ENCODE data around the gene GSC2. TPM values are rescaled to one million over a fixed set of nuclear protein-coding genes. Genes with fewer than 3 reads are reported as not detected.
"Not testable (repeated sequence)": the region's sequence is repeated elsewhere in the genome, so short reads cannot be mapped to it uniquely, and the experiment has no call there.

Gene GSC2
- total RNA-seq, 2 donors from 2014 or later, result not detected

DNA sequence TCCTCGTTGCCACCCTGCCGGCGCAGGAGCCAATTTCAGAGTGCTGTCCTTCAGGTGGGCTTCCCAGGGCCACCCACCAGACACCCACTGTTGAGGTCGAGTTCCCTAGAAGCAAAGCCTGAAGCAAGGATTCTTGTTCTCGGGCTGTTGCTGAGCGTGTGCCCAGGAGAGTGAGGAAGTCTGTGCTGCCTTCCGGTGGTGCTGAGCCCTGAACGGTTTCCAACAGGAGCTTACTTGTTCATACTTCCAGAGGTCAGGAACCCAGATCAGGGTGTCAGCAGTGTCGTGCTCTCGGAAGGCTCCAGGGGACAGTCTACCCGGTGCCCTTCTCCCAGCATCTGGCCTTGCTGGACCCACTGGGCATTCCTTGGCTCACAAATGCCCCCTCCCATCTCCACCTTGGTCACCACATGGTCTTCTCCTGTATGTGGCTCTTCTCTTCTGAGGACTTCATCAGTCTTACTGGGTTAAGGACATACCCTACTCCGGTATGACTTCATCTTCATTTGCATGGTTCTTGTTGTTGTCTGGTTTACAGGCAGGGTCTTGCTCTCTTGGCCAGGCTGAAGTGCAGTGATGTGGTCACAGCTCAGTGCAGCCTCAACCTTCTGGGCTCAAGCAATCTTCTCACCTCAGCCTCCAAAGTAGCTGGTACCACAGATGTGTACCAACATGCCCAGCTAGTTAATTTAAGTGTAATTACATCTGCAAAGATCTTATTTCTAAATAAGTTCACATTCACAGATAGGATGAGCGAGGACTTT is 17.2 kb upstream of the GSC2 start:
- intact Hi-C loops (cut with DNase I), result no loop called here
- DNase-seq (ENCODE audit: low spot score), result no peak

DNA sequence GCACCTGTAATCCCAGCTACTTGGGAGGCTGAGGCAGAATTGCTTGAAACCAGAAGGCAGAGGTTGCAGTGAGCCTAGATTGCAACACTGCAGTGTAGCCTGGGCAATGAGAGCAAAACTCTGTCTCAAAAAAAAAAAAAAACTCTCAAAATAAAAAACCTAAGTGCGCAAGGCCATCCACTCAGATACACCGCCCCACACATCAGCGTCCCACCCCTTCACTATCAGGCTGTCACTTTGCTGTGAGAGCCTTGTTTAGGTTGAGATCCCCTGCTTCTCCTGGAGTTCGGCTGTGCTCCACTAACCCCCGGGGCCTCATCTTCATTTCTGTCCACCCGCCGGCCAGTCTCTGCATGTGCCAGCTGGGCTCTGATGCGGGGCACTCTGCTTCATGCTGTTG is 16.3 kb upstream of the GSC2 start:
- no peak for DNase-seq (ENCODE audit: low spot score)
- intact Hi-C loops (cut with DNase I), result no loop called here

- no peak for DNase-seq (ENCODE audit: low spot score)
- intact Hi-C loops (cut with DNase I), result no loop called here
Observed at GRCh38 chr22:19164425-19164824, 14.3 kb upstream of the GSC2 start.

- DNase-seq (ENCODE audit: low spot score); intact Hi-C loops (cut with DNase I): not testable (repeated sequence)
Observed at GRCh38 chr22:19158649-19159048, 8.6 kb upstream of the GSC2 start.

DNA sequence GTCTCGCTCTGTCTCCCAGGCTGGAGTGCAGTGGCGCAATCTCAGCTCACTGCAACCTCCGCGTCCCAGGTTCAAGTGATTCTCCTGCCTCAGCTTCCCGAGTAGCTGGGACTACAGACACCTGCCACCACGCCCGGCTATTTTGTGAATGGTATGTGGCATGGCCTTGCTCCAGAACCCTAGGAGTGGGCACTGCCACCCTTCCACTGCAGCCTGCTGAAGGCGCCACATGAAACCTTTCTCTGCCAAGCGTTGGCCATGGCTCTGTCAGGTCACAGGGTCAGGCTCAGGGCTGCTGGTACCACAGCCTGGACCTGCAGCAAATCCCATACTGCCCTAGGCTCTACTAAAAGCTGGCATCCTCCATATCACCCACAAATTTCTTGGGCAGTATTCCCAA is 6.0 kb upstream of the GSC2 start:
- intact Hi-C loops (cut with DNase I); DNase-seq (ENCODE audit: low spot score): not testable (repeated sequence)

- no peak for DNase-seq (ENCODE audit: low spot score)
- intact Hi-C loops (cut with DNase I), result no loop called here
Observed at GRCh38 chr22:19152942-19153883, 3.1 kb upstream of the GSC2 start.

DNA sequence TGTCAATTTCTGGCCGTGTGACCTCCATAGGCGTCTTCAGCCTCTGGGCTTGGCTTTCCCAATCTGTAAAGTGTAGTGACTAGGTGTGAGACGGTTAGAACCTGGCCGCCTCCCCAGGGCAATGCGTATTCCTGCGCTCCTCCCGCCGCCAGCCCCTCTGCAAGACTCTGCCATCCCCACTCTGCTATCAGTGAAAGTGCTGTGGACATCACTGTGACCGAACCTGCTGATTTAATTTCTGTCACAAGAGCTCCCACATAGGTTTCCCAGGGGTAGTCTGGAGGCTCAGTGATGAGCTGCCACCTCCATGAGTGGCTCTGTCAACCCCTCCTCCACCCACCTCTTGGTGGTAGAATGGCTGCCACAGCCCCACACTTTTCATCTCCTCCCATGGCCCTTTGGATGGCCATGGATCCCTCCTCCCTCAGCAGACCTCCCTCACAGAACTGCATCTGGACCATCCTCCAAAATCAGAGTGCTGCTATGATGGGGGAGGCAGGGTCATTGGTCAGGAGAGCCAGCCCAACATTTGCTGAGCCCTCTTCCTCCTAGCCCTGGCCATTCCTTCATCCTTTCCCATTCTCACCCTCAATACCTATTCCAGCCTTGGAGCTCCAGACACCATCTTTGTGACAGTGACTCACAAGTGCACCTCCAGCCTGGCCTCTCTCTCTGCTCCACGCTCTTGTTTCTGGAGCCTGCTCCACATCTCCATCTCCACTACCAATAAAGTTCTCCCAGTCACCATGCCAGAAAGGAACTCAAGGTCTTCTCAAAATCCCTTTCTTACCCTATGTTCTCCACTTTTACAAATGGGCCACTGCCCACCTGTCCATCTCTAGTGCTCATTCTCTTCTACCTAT is 1.5 kb upstream of the GSC2 start:
- intact Hi-C loops (cut with DNase I), result no loop called here
- no peak for DNase-seq (ENCODE audit: low spot score)

DNA sequence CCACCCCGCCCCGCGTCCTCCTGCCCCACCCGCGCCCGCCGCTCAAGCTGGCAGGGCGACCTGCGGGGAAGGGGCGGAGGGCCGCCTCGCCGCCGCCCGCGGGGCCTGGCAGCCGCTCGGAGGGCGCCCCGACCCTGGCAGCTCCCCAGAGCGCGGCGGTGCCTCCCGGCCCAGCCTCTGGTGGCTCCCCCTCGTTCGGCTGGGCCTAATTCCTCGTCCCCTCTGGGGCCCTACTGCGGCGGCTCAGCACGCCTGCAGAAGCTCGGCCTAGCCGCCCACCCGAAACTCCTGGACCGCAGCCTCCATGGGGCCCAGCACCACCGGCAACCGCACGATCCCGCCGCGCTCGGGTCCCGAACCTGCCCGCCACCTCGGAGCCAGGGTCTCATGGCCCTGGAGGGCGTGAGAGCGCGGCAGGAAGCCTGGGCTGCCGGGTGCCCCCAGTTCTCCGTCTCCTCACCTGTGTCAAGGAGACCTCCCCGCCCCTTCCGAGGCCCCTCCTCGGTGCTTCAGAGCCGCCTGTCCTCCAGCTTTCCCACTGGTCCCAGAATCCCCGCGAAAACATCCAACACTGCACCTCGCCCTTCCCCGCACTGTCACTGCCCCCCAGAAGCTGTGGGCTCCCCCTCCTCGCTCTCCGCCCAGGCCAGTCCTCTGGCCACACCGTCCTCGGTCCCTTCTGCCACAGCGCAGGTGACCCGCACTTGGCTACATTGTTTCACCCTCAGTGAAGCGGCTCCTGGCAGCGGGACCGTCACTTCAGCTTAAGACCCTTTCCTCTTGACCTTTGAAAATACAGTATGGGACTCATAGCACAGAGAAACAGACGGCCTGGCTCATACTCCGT is 613 bp upstream of the GSC2 start:
- intact Hi-C loops (cut with DNase I), result no loop called here
- no peak for DNase-seq (ENCODE audit: low spot score)

- intact Hi-C loops (cut with DNase I), result no loop called here
Observed at GRCh38 chr22:19149047-19149883, 827 bp downstream of the GSC2 start.

DNA sequence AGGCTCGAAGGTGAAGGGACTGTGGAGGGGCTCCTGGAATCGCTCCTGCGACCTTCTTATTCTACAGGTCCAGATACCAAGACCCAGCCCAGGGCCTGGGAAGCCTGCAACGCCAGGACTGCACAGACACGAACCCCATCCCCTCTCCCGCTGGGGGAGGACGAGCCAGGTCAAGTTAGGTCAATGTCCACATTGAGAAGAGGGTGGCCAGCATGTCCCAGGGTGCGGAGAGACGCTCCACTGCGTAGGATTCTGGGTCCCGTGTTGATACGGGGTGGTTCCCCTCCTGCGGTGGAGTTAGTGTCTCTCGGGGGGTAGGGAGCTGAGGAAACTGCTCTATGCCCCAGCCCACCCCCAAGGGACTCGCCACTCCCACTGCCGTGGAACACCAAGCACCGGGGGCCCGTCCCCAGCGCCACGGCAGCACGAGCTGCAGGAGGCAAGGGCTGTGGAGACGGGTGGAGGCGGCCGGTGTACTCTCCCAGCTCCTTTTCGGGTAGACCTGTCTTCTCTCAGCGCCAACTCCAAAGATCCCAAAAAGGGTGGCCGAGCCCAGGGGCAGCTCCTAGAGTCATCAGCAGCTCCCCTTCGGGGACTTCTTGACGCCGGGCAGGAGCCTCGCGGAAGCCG is 1.6 kb downstream of the GSC2 start:
- intact Hi-C loops (cut with DNase I), result no loop called here
- DNase-seq (ENCODE audit: low spot score), result no peak

More at GRCh38 chr22:19149047-19149883, 827 bp downstream of the GSC2 start:
- no peak for DNase-seq (ENCODE audit: low spot score)

GRCh38 chr22:19147195-19147780 is 2.8 kb downstream of the GSC2 start:
- intact Hi-C loops (cut with DNase I), result no loop called here
- DNase-seq (ENCODE audit: low spot score), result no peak

DNA sequence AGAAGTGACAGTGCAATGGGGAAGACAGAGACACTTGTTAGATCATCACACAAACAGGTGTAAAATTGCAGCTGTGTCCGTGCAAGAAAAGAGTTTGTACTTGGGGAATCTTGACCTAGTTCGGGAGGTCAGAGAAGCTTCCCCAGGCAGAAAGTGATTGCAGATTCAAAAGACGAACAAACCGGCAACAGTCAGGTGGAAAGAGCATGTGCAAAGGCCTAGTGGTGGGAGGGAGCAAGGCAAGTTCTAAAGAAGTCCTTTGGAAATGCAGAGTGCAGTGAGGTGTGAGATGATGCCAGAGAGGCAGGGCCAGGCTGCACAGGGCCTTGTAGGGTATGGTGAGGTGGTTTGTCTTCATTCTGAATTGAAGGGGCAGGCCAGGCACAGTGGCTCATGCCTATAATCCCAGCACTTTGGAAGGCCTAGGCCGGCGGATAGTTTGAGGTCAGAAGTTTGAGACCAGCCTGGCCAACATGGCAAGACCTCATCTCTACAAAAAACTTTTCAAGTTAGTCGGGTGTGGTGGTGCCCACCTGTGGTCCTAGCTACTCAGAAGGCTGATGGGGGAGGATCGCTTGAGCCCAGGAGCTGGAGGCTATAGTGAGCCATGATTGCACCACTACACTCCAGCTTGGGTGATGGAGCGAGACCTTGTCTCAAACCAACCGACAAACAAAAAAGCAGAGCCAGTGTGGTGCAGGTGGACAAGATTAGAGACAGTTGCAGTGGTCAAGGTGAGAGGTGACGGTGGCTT is 3.7 kb downstream of the GSC2 start:
- DNase-seq (ENCODE audit: low spot score), result no peak
- intact Hi-C loops (cut with DNase I), result no loop called here

DNA sequence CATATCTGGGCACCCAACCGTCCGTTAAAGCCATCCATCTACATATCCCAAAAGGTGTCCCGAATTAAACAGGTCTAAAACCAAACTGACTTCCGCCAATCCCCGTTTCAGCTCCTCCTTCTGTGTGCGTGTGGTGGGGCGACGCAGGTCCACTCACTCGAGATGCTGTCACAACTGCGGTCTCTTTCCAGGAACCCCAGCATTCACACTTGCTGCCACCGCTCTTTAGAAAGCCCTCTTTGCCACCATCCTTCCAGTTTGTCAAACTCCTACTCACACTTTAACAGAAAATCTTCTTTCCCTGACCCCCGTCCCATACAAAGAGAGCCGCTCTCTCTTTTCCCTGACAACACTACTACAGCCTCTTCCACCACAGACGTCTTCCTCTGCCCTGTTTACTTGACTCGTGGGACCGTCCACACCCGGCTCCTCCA is 6.1 kb downstream of the GSC2 start:
- intact Hi-C loops (cut with DNase I), result no loop called here

GRCh38 chr22:19143212-19143611 is 6.9 kb downstream of the GSC2 start:
- DNase-seq (ENCODE audit: low spot score), result no peak
- intact Hi-C loops (cut with DNase I), result no loop called here

More for the DNA sequence above, 6.1 kb downstream of the GSC2 start:
- no peak for DNase-seq (ENCODE audit: low spot score)

- intact Hi-C loops (cut with DNase I), result no loop called here
- DNase-seq (ENCODE audit: low spot score), result no peak
Observed at GRCh38 chr22:19142394-19142793, 7.7 kb downstream of the GSC2 start.

DNA sequence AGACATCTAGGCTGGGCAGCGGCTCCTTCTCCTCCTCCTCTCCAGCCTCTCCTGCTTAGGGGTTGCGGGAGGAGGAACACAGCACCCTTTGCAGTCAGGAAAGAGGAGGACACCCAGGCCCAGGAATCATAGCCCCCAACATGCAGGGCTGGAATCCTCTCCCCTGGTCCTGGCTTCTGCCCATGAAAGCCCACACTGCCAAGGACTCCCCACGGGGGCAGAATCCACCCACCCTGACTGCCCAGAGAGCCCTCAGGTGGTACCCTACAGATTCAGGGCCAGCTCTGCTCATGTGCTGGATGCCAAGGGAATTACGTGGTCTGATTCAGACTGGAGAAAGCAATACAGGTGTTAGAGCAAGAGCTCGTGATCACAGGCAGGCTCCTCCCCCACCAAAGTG is 10.1 kb downstream of the GSC2 start:
- intact Hi-C loops (cut with DNase I), result no loop called here
- no peak for DNase-seq (ENCODE audit: low spot score)
